Testis (tissue), 3 donors: Measurements from ENCODE around the gene DAB2IP. TPM values are rescaled to one million over a fixed set of nuclear protein-coding genes. Genes with fewer than 3 reads are reported as not detected.
"Not testable (repeated sequence)": the region's sequence is repeated elsewhere in the genome, so short reads cannot be mapped to it uniquely, and the experiment has no call there.

ENCODE experiments used
- DNase-seq: peaks from one replicate; pipeline ENCODE4 v3.0.0-alpha.2; 2019
- H3K27ac ChIP-seq, 2 donors: fragments of 200-600 bp; sonication (generic); one replicate each; pipeline ENCODE4 v1.5.1; 2019
- H3K27me3 ChIP-seq: fragments of 200-600 bp; sonication (generic); one replicate; pipeline ENCODE4 v1.5.1; 2019
- H3K36me3 ChIP-seq: fragments of 200-600 bp; sonication (generic); one replicate; pipeline ENCODE4 v1.5.1; 2017; ENCODE audit warnings: low read depth; ENCODE audit errors: missing control alignments
- H3K4me1 ChIP-seq: fragments of 200-600 bp; sonication (generic); one replicate; pipeline ENCODE4 v1.5.1; 2019
- H3K4me3 ChIP-seq, 2 donors: fragments of 200-600 bp; sonication (generic); one replicate each; pipeline ENCODE4 v1.5.1; 2017 to 2019
- H3K9me3 ChIP-seq: fragments of 200-600 bp; sonication (generic); one replicate; pipeline ENCODE4 v1.5.1; 2017
- POLR2A ChIP-seq: fragments of 450-650 bp; IDR thresholded peaks from one replicate; pipeline ENCODE4 v1.6.1; 2017; ENCODE audit warnings: antibody characterized with exemption, mild to moderate bottlenecking, moderate library complexity
- WGBS, 2 donors: methylation state at CpG; one replicate each; pipeline ENCODE4 v1.1.5; 2018; 5-methylcytosine and 5-hydroxymethylcytosine counted together
- intact Hi-C: fragments of 100-400 bp; cut with DNase I; formaldehyde crosslinking; loops from one replicate; pipeline ENCODE4 v1.15.1; 2023; ENCODE audit warnings: low total_unique reads
- polyA plus RNA-seq: library from polyadenylated mRNA; stranded (reverse); fragments of 350-450 nt; fragmentation: Illumina TruSeq; extraction: RNeasy Lipid Tissue Mini Kit (QIAGEN cat#74804); gene quantifications from one replicate; pipeline ENCODE4 v1.2.3, GENCODE V29; 2014; ENCODE audit warnings: low read depth, low replicate concordance; ENCODE audit not compliant: insufficient read depth
- total RNA-seq, 2 donors: library from RNA; depleted of rRNA; stranded (reverse); fragments of >200 nt; gene quantifications; one replicate each; pipeline ENCODE4 v1.2.3, GENCODE V29; 2016
- TF ChIP-seq, protein P1 (sequence below), 3 experiments: fragments of 450-650 bp in 2 of 3; fragments of 200-600 bp in 1 of 3; sonication (generic) in 1 of 3; IDR thresholded peaks; one replicate each; pipeline ENCODE4 v1.5.1; 2016 to 2019; ENCODE audit warnings: antibody characterized with exemption in 3 of 3, mild to moderate bottlenecking in 2 of 3, moderate library complexity in 1 of 3

The DAB2IP gene
- total and polyA plus RNA-seq, 3 donors from 2014 or later: 57.7 to 136 (median 102) TPM

DNA sequence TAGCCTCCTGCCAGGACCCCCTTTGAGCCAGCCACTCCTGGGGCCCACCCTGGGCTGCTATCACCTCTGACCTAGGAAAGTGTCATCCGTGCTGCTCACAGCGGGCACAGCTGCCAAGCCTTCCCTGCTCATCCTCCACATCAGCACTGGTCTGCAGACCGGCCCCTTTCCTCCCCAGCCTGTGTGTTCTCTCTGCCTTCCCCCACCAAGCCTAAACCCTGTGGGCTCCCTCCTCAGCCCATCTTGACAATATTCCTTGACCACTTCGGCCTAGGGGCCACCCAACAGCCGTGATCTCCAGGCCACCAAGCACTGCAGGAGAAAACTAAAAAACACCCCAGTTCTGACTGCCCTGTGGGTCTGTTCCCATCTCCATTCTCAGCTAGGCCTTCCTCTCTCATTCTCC lies 135.1 kb downstream of the DAB2IP start:
- Histone ChIP-seq H3K4me3 (no peak overlapping the region), H3K27ac (no peak overlapping the region), H3K27me3 (no peaks in the 10 kb centered on the region), H3K4me1 (peaks cover 3% of the 10 kb centered on the region), H3K36me3 (no peaks in the 10 kb centered on the region), H3K9me3 (no peaks in the 10 kb centered on the region)
- WGBS, 2 donors: 84 to 87% methylated on average over 5 of the region's 5 CpGs
- intact Hi-C loops: no loop called here
- TF ChIP-seq POLR2A: no peak
- TF ChIP-seq, protein P1, sequence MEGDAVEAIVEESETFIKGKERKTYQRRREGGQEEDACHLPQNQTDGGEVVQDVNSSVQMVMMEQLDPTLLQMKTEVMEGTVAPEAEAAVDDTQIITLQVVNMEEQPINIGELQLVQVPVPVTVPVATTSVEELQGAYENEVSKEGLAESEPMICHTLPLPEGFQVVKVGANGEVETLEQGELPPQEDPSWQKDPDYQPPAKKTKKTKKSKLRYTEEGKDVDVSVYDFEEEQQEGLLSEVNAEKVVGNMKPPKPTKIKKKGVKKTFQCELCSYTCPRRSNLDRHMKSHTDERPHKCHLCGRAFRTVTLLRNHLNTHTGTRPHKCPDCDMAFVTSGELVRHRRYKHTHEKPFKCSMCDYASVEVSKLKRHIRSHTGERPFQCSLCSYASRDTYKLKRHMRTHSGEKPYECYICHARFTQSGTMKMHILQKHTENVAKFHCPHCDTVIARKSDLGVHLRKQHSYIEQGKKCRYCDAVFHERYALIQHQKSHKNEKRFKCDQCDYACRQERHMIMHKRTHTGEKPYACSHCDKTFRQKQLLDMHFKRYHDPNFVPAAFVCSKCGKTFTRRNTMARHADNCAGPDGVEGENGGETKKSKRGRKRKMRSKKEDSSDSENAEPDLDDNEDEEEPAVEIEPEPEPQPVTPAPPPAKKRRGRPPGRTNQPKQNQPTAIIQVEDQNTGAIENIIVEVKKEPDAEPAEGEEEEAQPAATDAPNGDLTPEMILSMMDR (IDR thresholded peaks at IDR 0.05): no peak
- DNase-seq: no peak

- H3K27me3 ChIP-seq: no peaks in the 10 kb centered on the region
- DNase-seq: peak; percentile 12
- no peaks in the 10 kb centered on the region for H3K9me3 ChIP-seq
- WGBS, 2 donors: 86 to 90% methylated on average over 6 to 8 of the region's 8 CpGs
- no peak overlapping the region for H3K4me3 ChIP-seq
- no peak overlapping the region for H3K27ac ChIP-seq
- TF ChIP-seq POLR2A: no peak
- TF ChIP-seq, protein P1 (IDR thresholded peaks at IDR 0.05): no peak
- H3K36me3 ChIP-seq: no peaks in the 10 kb centered on the region
- intact Hi-C loops: no loop called here
- H3K4me1 ChIP-seq: peaks cover 3% of the 10 kb centered on the region
Observed at GRCh38 chr9:121786998-121787422, 135.6 kb downstream of the DAB2IP start.

GRCh38 chr9:121788686-121789366 lies 137.4 kb downstream of the DAB2IP start:
- Histone ChIP-seq H3K4me3 (no peak overlapping the region), H3K27me3 (no peaks in the 10 kb centered on the region), H3K36me3 (no peaks in the 10 kb centered on the region), H3K9me3 (no peaks in the 10 kb centered on the region), H3K27ac (no peak overlapping the region), H3K4me1 (no peaks in the 10 kb centered on the region)
- peak; percentile 9 for DNase-seq
- TF ChIP-seq POLR2A: no peak
- TF ChIP-seq, protein P1 (IDR thresholded peaks at IDR 0.05): no peak
- intact Hi-C loops: no loop called here
- 76 to 89% methylated on average over 9 to 15 of the region's 15 CpGs for WGBS, 2 donors

GRCh38 chr9:121790841-121791240 lies 139.4 kb downstream of the DAB2IP start:
- Histone ChIP-seq H3K4me1 (no peaks in the 10 kb centered on the region), H3K36me3 (no peaks in the 10 kb centered on the region), H3K9me3 (no peaks in the 10 kb centered on the region), H3K27me3 (no peaks in the 10 kb centered on the region), H3K4me3 (no peak overlapping the region), H3K27ac (no peak overlapping the region)
- no peak for DNase-seq
- TF ChIP-seq, protein P1 (IDR thresholded peaks at IDR 0.05): no peak
- TF ChIP-seq POLR2A: no peak
- WGBS, 2 donors: 63 to 94% methylated on average over 6 to 14 of the region's 14 CpGs
- intact Hi-C loops: no loop called here

DNA sequence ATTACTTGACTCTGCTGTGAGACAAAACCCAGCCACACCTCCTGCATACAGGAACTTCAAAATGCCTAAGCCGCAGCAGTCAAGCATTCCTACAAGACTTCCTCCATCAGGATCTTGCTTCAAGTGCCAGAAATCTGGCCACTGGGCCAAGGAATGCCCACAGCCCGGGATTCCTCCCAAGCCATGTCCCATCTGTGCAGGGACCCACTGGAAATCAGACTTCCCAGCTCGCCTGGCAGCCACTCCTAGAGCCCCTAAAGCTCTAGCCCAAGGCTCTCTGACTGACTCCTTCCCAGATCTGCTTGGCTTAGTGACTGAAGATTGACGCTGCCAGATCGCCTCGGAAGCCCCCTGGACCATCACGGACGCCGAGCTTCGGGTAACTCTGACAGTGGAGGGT lies 141.0 kb downstream of the DAB2IP start:
- H3K27me3 ChIP-seq, H3K4me3 ChIP-seq, H3K9me3 ChIP-seq, DNase-seq, H3K4me1 ChIP-seq, H3K27ac ChIP-seq, intact Hi-C loops, H3K36me3 ChIP-seq: not testable (repeated sequence)
- 98 to 99% methylated on average over 10 of the region's 10 CpGs for whole genome bisulfite sequencing, 2 donors

DNA sequence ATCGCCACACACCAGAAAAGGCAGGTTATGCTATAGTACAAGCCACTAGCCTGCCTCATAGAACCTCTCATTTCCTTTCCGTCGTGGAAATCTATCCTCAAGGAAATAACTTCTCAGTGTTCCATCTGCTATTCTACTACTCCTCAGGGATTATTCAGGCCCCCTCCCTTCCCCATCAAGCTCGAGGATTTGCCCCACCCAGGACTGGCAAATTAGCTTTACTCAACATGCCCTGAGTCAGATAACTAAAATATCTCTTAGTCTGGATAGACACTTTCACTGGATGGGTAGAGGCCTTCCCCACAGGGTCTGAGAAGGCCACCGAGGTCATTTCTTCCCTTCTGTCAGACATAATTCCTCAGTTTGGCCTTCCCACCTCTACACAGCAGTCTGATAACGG lies 142.9 kb downstream of the DAB2IP start:
- H3K9me3 ChIP-seq, H3K27me3 ChIP-seq, H3K27ac ChIP-seq, H3K4me1 ChIP-seq, DNase-seq, H3K4me3 ChIP-seq, H3K36me3 ChIP-seq, intact Hi-C loops: not testable (repeated sequence)
- WGBS, 2 donors: 82 to 93% methylated on average over 6 of the region's 6 CpGs
